ENCODE data around the gene HLF.

The HLF gene

DNA sequence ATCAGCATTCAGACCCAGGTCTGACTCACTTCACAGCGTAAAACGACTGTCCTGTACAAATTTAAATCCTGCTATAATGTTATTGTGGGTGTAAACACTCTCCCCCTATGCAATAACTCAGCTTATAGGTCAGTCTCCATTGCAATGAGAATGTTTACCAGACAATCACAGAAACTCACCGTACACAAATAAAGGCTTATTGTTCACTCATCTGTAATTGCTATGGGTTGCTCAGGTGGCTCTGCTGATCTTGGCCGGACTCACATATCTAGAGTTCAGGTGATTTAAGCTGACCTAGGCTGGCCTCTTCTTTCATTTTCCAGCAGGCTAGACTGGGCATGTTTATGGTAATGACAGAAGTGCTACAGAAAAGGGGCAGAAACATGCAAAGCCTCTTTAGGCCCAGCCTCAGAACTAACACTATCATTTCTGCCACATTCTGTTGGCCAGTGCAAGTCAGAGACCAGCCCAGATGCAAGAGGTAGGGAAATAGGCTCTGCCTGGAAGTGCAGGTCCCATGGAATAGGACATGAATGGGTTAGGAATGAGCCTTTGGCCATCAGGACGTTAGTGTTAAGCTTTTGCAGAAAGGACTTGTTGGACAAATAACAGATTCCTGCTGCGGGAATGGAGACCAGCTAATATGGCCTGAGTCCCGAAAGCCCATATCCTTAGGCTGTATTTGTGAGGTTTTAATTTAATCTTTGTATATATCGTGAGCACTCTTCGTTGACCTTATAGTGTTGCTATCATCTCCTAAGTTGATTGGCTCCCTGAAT, 44.0 kb downstream of the HLF start:
- no peak for DNase-seq (ENCODE audit: low read depth in 2 of 2)

DNA sequence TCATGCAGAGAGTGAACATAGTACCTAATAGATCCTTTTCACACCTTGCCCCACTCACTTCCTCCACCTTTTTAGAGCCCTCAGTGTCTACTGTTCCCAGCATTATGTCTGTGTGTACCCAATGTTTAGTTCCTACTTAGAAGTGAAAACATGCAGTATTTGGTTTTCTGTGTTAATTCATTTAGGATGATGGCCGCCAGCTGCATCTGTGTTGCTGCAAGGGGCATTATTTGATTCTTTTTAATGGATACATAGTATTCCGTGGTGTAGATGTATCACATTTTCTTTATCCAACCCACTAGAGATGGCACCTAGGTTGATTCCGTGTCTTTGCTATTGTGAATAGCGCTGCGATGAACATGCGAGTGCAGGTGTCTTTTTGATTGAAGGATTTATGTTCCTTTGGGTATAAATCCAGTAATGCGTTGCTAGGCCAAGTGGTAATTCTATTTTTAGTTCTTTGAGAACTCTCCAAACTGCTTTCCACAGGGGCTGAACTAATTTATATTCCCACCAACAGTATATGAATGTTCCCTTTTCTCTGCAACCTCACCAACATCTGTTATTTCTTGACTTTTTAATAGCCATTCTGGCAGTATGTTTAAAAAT, 47.1 kb downstream of the HLF start:
- no peak for DNase-seq (ENCODE audit: low read depth in 2 of 2)

DNA sequence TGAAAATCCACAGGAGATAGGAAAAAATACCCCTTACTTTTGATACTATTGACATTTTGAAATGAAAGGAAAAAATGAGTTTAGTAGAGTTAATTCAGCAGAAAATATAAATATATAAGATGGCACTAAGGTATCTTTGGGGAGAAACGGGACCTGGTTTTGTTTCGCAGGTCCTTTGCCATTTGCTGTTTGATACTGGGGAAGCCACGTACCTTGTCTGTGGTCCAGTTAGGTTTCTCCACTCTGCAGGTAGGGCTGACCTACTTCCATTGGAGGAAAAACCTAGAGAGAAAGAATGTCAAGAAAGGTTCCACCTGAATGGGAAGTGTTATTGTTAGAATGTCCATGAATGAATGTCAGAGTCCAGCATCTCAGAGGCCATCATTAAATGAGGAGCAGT, 48.1 kb downstream of the HLF start:
- no peak for DNase-seq (ENCODE audit: low read depth in 2 of 2)

DNA sequence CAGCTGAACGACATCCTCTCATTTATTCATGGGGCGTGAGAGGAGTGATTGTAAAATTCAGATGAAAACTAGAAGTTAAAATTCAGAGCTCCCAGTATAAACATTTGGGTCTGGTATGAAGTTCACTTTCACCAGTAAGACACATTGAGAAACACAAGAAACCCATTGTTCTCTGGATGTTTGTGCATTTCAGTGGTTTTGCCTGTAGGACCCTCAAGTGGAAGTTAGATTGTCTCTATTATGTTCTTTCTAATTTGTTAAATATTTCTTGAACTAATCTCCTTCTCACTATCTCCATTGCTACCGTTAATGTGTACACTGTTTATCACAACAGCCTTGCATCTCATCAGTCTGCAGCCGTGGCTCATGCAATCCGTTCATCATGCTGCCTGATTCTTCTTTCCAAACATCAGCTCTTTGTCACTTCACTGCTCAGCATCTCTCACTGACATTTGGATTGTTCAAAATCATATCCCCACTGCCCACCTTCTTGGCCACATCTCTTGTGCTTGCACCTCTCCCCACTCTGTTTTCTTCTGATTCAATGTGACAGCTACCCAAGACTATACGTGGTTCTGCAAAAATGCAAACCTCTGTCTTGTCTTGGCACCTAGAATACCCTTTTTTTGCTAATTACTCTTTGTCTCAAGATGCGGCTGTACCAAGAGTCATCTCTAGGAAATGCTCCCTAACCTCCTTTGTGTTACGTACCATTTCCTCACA, 49.5 kb downstream of the HLF start:
- DNase-seq (ENCODE audit: low read depth in 2 of 2): no peak

DNA sequence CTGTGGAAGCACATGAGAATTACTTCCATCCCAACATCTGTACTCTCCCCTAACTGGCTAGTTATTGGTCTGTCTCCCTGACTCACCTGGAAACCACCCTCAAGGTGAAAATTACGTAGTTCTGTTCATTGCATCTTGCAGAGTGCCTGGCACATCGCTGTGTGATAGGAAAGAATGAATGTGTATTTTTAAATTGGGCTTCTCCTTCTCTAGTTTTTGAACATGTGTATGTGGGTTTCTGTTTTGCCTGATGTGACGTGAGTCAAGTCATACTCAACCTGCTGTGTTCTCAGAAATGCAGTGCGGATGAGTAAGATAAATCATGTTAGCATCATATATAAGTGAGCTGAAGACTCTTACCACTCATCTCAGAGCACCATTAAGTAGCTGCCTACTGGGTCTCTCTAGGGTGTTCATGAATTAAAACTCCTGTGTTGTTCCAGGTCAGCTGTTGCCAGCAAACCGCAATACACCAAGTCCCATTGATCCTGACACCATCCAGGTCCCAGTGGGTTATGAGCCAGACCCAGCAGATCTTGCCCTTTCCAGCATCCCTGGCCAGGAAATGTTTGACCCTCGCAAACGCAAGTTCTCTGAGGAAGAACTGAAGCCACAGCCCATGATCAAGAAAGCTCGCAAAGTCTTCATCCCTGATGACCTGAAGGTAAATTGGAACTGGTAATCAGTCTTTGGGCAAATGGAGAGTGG, 50.2 kb downstream of the HLF start:
- no peak for DNase-seq (ENCODE audit: low read depth in 2 of 2)

DNA sequence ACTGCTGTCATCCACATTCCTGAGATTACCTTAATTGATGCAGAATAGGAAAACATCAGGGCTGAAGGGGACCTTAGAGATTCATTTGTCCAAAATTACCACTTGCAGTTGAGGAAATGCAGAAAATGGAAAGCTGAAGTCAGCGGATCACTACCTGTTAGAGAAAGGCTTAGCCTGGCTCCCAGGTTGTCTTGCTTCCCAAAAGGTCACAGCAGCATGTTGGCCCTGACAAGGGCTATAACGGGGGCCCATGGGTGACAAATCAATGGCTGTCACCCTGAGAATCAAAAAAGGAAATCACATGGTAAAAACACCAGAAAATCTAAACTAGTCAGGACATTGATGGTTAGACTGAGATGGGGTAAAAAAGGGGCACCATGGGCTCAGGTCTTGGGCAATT, 51.7 kb downstream of the HLF start:
- DNase-seq (ENCODE audit: low read depth in 2 of 2): no peak

DNA sequence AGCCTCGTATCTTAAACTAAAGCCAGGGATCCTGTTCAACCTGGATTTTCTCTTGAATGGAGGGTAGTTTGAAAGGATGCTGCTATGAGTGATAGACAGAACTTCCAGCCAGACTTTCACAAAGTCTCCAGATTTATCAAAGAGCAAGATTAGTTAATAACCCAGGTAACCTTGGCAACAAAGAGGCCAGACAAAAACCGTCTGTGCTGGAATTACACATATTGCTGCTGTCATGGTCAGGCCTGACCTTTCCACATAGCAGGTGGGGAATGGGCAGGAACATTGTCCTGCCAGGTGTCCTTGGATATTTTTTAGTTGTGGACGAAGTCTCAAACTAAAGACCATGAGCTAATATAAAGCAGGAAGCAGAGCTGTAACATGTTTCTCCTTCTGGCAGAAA, 52.5 kb downstream of the HLF start:
- DNase-seq (ENCODE audit: low read depth in 2 of 2): no peak

DNA sequence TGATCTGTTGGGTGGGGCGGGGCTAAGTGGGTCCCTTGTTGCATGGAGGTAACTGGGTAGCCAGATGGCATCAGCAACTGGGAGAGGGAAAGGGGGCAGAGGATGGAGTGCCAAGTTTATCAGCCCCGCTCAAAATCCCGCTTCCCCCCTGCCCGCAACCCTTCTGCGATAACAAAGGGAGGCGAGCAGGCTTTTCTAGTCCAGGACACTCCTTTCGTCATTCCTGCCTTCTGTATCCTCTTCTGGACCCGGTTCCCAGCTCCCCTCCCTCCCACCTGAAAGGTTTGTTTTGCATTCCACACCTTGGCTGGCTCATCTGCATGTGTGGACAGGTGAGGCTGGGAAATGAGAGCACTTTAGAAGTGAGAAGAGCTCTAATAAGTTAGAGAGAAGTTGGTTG, 53.3 kb downstream of the HLF start:
- DNase-seq (ENCODE audit: low read depth in 2 of 2): no peak

DNA sequence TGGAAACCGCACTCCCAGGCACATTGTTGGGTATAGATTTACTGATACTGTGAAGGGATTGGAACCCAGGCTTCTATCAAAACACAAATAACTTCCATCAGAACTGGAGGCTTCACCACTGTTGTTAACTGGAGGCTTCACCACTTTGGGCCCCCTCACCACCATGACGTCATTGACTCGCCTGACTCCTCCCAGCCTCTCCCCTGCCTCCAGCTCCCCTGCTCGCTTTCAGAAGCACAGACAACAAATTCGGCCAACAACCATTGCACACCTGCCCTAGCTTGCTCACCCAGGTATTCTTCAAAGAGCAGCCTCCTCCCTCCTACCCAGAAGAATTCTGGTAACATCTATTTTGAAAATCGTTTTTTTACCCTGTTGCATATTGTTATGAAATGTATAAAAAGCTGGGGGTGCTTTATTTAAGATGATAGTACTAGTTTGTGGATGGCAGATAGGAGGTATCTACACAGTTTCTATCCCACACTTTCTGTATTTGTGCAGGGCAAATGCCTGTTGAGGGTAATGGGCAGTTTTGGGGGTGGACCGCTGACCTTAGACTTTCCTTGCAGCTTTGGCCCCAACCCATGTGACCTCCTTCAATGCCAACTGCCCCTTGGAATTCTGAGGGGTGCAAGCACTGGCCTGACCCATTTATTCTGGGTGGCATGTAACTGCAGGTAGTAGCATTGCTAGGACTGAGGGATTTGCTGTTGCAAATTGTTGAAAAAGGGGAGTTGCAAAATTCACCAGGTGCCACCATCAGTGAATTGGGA, 54.1 kb downstream of the HLF start:
- DNase-seq (ENCODE audit: low read depth in 2 of 2): no peak

DNA sequence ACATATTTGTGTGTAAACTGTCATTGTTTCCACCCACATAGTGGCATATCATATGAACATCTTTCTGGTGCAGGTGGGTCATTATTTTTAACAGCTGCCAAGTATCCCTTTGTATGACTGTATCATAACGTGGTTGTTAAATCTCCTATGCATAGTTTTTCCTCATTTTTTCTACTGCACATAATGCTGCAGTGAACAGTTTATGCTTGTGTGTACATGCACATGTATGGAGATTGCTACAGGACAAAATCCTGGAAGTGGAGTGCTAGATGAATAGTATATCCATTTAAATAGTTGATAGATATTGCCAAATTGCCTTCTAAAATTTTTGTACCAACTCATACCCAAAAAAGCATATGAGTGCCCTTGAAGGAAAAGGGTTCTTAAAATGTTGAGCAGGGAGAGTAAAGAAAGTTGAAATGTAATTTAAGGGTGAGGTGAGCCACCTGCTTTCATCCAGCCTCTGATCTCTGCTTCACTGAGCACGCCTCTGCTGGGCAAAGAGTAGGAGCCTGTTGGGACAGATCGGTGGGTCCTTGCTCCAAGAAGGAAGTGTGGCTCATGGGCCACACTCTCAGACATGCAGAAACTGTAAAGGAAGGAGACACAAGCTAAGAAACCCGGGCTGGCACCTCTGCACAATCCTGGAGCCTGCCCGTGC, 55.3 kb downstream of the HLF start:
- no peak for DNase-seq (ENCODE audit: low read depth in 2 of 2)

DNA sequence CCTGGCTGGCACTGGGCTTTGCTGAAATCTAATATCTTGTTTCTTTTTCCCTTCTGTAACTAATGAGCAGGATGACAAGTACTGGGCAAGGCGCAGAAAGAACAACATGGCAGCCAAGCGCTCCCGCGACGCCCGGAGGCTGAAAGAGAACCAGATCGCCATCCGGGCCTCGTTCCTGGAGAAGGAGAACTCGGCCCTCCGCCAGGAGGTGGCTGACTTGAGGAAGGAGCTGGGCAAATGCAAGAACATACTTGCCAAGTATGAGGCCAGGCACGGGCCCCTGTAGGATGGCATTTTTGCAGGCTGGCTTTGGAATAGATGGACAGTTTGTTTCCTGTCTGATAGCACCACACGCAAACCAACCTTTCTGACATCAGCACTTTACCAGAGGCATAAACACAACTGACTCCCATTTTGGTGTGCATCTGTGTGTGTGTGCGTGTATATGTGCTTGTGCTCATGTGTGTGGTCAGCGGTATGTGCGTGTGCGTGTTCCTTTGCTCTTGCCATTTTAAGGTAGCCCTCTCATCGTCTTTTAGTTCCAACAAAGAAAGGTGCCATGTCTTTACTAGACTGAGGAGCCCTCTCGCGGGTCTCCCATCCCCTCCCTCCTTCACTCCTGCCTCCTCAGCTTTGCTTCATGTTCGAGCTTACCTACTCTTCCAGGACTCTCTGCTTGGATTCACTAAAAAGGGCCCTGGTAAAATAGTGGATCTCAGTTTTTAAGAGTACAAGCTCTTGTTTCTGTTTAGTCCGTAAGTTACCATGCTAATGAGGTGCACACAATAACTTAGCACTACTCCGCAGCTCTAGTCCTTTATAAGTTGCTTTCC, 56.0 kb downstream of the HLF start:
- no peak for DNase-seq (ENCODE audit: low read depth in 2 of 2)

DNA sequence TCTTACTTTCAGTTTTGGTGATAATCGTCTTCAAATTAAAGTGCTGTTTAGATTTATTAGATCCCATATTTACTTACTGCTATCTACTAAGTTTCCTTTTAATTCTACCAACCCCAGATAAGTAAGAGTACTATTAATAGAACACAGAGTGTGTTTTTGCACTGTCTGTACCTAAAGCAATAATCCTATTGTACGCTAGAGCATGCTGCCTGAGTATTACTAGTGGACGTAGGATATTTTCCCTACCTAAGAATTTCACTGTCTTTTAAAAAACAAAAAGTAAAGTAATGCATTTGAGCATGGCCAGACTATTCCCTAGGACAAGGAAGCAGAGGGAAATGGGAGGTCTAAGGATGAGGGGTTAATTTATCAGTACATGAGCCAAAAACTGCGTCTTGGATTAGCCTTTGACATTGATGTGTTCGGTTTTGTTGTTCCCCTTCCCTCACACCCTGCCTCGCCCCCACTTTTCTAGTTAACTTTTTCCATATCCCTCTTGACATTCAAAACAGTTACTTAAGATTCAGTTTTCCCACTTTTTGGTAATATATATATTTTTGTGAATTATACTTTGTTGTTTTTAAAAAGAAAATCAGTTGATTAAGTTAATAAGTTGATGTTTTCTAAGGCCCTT, 56.8 kb downstream of the HLF start:
- no peak for DNase-seq (ENCODE audit: low read depth in 2 of 2)

DNA sequence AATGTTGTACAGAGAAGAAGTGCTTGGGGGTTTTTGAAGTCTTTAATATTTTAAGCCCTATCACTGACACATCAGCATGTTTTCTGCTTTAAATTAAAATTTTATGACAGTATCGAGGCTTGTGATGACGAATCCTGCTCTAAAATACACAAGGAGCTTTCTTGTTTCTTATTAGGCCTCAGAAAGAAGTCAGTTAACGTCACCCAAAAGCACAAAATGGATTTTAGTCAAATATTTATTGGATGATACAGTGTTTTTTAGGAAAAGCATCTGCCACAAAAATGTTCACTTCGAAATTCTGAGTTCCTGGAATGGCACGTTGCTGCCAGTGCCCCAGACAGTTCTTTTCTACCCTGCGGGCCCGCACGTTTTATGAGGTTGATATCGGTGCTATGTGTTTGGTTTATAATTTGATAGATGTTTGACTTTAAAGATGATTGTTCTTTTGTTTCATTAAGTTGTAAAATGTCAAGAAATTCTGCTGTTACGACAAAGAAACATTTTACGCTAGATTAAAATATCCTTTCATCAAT, 57.8 kb downstream of the HLF start:
- DNase-seq (ENCODE audit: low read depth in 2 of 2): no peak

DNA sequence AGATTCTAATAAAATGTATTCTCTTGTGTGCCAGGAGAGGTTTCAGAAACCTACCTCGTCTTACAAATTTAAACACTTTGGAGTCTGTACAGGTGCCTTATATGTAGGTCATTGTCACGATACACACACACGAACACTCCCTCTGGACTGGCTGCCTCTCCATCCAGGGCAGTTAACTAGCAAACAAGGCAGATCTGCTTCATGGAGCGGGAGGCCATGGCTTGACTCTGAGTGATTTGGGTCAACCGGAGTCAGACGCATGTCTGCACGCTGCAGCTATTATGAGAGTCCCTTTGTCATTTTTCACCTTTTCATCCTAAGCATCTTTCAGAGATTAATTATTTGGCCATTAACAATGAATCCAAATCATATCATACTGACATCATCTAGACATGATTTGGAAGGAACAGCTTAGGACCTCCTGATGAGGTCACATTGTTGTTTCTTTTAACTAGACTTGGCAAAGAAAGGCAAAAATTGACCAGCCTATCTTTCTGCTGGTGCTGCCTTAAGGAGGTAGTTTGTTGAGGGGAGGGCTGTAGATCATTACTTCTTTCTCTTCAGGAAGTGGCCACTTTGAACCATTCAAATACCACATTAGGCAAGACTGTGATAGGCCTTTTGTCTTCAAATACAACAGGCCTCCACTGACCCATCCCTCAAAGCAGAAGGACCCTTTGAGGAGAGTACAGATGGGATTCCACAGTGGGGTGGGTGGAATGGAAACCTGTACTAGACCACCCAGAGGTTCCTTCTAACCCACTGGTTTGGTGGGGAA, 58.9 kb downstream of the HLF start:
- DNase-seq (ENCODE audit: low read depth in 2 of 2): no peak

DNA sequence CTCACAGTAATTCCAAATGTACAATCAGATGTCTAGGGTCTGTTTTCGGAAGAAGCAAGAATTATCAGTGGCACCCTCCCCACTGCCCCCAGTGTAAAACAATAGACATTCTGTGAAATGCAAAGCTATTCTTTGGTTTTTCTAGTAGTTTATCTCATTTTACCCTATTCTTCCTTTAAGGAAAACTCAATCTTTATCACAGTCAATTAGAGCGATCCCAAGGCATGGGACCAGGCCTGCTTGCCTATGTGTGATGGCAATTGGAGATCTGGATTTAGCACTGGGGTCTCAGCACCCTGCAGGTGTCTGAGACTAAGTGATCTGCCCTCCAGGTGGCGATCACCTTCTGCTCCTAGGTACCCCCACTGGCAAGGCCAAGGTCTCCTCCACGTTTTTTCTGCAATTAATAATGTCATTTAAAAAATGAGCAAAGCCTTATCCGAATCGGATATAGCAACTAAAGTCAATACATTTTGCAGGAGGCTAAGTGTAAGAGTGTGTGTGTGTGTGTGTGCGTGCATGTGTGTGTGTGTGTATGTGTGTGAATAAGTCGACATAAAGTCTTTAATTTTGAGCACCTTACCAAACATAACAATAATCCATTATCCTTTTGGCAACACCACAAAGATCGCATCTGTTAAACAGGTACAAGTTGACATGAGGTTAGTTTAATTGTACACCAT, 59.7 kb downstream of the HLF start:
- DNase-seq (ENCODE audit: low read depth in 2 of 2): no peak

DNA sequence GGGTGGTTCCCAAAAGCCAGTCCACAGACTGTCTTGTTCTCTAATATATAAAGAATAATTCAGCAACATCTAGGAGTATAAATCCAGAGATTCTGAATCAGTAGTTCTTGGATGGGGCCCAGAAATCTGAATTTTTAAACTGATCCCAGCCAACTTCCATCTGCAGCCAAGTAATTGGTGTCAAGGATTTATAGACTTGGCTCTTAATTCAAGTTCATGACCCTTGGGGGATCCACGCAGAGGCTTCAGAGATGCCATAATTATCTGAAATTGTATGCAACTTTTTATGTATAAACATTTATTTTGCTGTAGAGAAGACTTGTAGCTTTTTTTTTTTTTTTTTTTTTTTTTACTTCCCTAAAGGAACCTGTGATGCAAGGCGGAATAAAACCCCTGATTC, 60.6 kb downstream of the HLF start:
- DNase-seq (ENCODE audit: low read depth in 2 of 2): no peak

DNA sequence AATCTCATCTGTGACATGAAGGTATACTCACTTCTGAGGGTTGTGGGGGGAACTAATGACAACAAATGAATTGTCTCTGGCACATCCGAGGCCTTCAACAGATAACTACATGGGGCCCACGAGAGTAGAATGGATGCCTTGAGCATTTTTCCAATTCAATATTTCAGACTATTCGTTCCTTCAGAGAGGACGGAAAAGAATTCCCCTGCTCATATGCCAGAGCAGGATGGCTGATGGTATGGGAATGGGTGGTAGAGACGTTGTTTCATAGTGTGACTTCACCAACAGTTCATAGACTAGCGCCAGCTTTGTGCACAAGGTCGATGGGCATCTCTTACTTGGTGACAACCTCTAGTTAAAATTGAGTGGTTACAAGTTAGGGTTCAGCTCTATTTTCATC, 61.3 kb downstream of the HLF start:
- DNase-seq (ENCODE audit: low read depth in 2 of 2): no peak
